Trophoblast cell (in vitro differentiated cells and primary cell): Measurements from ENCODE around the gene CCDC184.

Experiments
- DNase-seq, 2 donors: peaks; one replicate each; pipeline ENCODE4 v3.0.0-alpha.2; 2016
- H2AFZ ChIP-seq: 2 replicates; pipeline ENCODE4 v1.6.1; 2013; ENCODE audit warnings: low read length, moderate library complexity, mild to moderate bottlenecking; ENCODE audit not compliant: insufficient read depth, poor library complexity
- H2AK5ac ChIP-seq: 2 replicates; pipeline ENCODE4 v1.6.1; 2013; ENCODE audit warnings: mild to moderate bottlenecking, low read length
- H2BK120ac ChIP-seq: 2 replicates; pipeline ENCODE4 v1.6.1; 2013; ENCODE audit warnings: low read length, mild to moderate bottlenecking, moderate library complexity; ENCODE audit not compliant: insufficient read depth, poor library complexity
- H2BK12ac ChIP-seq: 2 replicates; pipeline ENCODE4 v1.6.1; 2013; ENCODE audit warnings: mild to moderate bottlenecking, low read length, moderate library complexity
- H2BK5ac ChIP-seq: 2 replicates; pipeline ENCODE4 v1.6.1; 2013; ENCODE audit warnings: low read length, low read depth, moderate library complexity, mild to moderate bottlenecking; ENCODE audit not compliant: poor library complexity
- H3K14ac ChIP-seq: 2 replicates; pipeline ENCODE4 v1.6.1; 2013; ENCODE audit warnings: mild to moderate bottlenecking, low read length
- H3K18ac ChIP-seq: 2 replicates; pipeline ENCODE4 v1.6.1; 2013; ENCODE audit warnings: mild to moderate bottlenecking, low read length
- H3K23ac ChIP-seq: 2 replicates; pipeline ENCODE4 v1.6.1; 2013; ENCODE audit warnings: low read length
- H3K27ac ChIP-seq: 2 replicates; pipeline ENCODE4 v1.5.1; 2013; ENCODE audit warnings: low read depth, mild to moderate bottlenecking, inconsistent platforms, low read length, moderate library complexity
- H3K27me3 ChIP-seq: 2 replicates; pipeline ENCODE4 v1.6.1; 2013; ENCODE audit warnings: inconsistent platforms, mild to moderate bottlenecking, low read length, moderate library complexity; ENCODE audit not compliant: insufficient read depth
- H3K36me3 ChIP-seq, 2 experiments: 1 replicate in 1 of 2; 2 replicates in 1 of 2; pipeline ENCODE4 v1.6.1; 2013; ENCODE audit warnings: low read length in 2 of 2, mild to moderate bottlenecking in 2 of 2, moderate library complexity in 1 of 2; ENCODE audit not compliant: insufficient read depth in 2 of 2, control insufficient read depth in 1 of 2
- H3K4ac ChIP-seq: 2 replicates; pipeline ENCODE4 v1.6.1; 2013; ENCODE audit warnings: low read depth, mild to moderate bottlenecking, low read length, moderate library complexity
- H3K4me1 ChIP-seq, 2 experiments: 1 replicate in 1 of 2; 2 replicates in 1 of 2; pipeline ENCODE4 v1.6.1; 2013; ENCODE audit warnings: low read length in 2 of 2, mild to moderate bottlenecking in 2 of 2, moderate library complexity in 1 of 2; ENCODE audit not compliant: insufficient read depth in 2 of 2, control insufficient read depth in 1 of 2
- H3K4me2 ChIP-seq: 2 replicates; pipeline ENCODE4 v1.6.1; 2013; ENCODE audit warnings: inconsistent platforms, mild to moderate bottlenecking, low read length, moderate library complexity
- H3K4me3 ChIP-seq: 2 replicates; pipeline ENCODE4 v1.5.1; 2013; ENCODE audit warnings: mild to moderate bottlenecking, low read depth, low read length, inconsistent platforms
- H3K79me1 ChIP-seq: one replicate; pipeline ENCODE4 v1.6.1; 2013; ENCODE audit warnings: low read length
- H3K79me2 ChIP-seq: 2 replicates; pipeline ENCODE4 v1.6.1; 2013; ENCODE audit warnings: low read length, mild to moderate bottlenecking; ENCODE audit not compliant: control insufficient read depth, insufficient read depth, poor library complexity
- H3K9ac ChIP-seq: 2 replicates; pipeline ENCODE4 v1.6.1; 2013; ENCODE audit warnings: mild to moderate bottlenecking, low read length
- H3K9me3 ChIP-seq: 2 replicates; pipeline ENCODE4 v1.6.1; 2013; ENCODE audit warnings: low read depth, mild to moderate bottlenecking, control low read depth, inconsistent platforms, low read length; ENCODE audit not compliant: insufficient read depth
- H4K12ac ChIP-seq: 2 replicates; pipeline ENCODE4 v1.6.1; 2013; ENCODE audit warnings: low read depth, mild to moderate bottlenecking, low read length, moderate library complexity
- H4K8ac ChIP-seq: 2 replicates; pipeline ENCODE4 v1.6.1; 2013; ENCODE audit warnings: low read depth, mild to moderate bottlenecking, low read length, moderate library complexity
- H4K91ac ChIP-seq: one replicate; pipeline ENCODE4 v1.6.1; 2013; ENCODE audit warnings: low read depth, mild to moderate bottlenecking, low read length, moderate library complexity
- WGBS: extraction: QIAGEN DNeasy Blood & Tissue Kit; methylation state at CpG from one replicate; pipeline ENCODE4 v1.1.7; 2013; ENCODE audit warnings: missing lambda C conversion rate; ENCODE audit not compliant: insufficient read length, insufficient coverage; ENCODE audit errors: extremely low coverage; 5-methylcytosine and 5-hydroxymethylcytosine counted together

The CCDC184 gene

GRCh38 chr12:48199774-48200221, 16.4 kb downstream of the CCDC184 start:
- Histone ChIP-seq H2AFZ (no peak overlapping the region), H3K27me3 (no peaks in the 10 kb centered on the region), H2BK5ac (no peak overlapping the region), H2BK120ac (no peak overlapping the region), H3K4ac (no peak overlapping the region), H2BK12ac (no peak overlapping the region), H2AK5ac (no peak overlapping the region), H4K12ac (no peak overlapping the region), H3K9ac (no peak overlapping the region), H3K9me3 (peaks cover 3% of the 10 kb centered on the region), H3K18ac (no peak overlapping the region), H3K4me3 (no peak overlapping the region), H3K4me1 (peaks cover 0 to 3% of the 10 kb centered on the region in 2 experiments), H3K23ac (no peak overlapping the region), H3K14ac (no peak overlapping the region), H4K91ac (no peak overlapping the region), H3K36me3 (peaks cover 0 to 5% of the 10 kb centered on the region in 2 experiments), H3K79me1 (peaks cover 10% of the 10 kb centered on the region), H3K27ac (no peak overlapping the region), H3K79me2 (peaks cover 3% of the 10 kb centered on the region), H3K4me2 (no peak overlapping the region), H4K8ac (no peak overlapping the region)
- DNase-seq, result no peak
- no CpG with 5 or more reads among the region's 3 CpGs for WGBS

DNA sequence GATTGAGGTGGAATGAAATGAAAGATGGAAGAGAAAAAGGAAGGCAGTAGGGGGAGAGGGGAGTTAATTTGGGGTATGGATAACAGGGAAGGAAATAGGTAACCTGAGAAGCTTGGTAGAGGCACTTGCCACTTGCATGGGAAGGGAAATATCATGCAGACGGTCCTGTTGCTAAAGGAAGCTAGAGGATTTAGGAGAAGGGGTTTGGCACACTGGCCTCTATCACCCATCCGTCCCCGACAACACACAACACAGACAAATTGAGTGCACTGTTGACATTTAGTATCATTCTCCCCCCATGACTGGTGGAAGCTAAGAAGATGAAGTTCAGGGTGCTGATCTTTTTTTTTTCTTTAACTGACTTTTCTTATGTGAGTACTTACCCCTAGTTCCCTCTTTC, 17.6 kb downstream of the CCDC184 start:
- Histone ChIP-seq H3K4me2 (no peak overlapping the region), H3K79me1 (peaks cover 10% of the 10 kb centered on the region), H4K8ac (no peak overlapping the region), H2BK120ac (no peak overlapping the region), H2AK5ac (no peak overlapping the region), H4K91ac (no peak overlapping the region), H3K23ac (no peak overlapping the region), H3K27me3 (no peaks in the 10 kb centered on the region), H2AFZ (no peak overlapping the region), H3K9me3 (peaks cover 3% of the 10 kb centered on the region), H4K12ac (no peak overlapping the region), H3K27ac (no peak overlapping the region), H3K4me3 (no peak overlapping the region), H3K9ac (no peak overlapping the region), H3K4me1 (peaks cover 0 to 3% of the 10 kb centered on the region in 2 experiments), H3K18ac (no peak overlapping the region), H2BK12ac (no peak overlapping the region), H3K4ac (no peak overlapping the region), H3K14ac (no peak overlapping the region), H3K36me3 (peaks cover 0 to 5% of the 10 kb centered on the region in 2 experiments), H3K79me2 (peaks cover 3% of the 10 kb centered on the region), H2BK5ac (no peak overlapping the region)
- DNase-seq, result no peak
- no CpG with 5 or more reads among the region's 3 CpGs for WGBS

- no peak overlapping the region for H2BK5ac ChIP-seq
- H3K4me1 ChIP-seq, result peaks cover 0 to 3% of the 10 kb centered on the region in 2 experiments
- H3K27me3 ChIP-seq, result no peaks in the 10 kb centered on the region
- no peak overlapping the region for H3K27ac ChIP-seq
- H2AK5ac ChIP-seq, result no peak overlapping the region
- DNase-seq, result no peak
- H3K4ac ChIP-seq, result no peak overlapping the region
- peaks cover 10% of the 10 kb centered on the region for H3K79me1 ChIP-seq
- H3K4me2 ChIP-seq, result no peak overlapping the region
- peaks cover 3% of the 10 kb centered on the region for H3K9me3 ChIP-seq
- no peak overlapping the region for H3K23ac ChIP-seq
- H4K12ac ChIP-seq, result no peak overlapping the region
- H3K79me2 ChIP-seq, result peaks cover 3% of the 10 kb centered on the region
- no peak overlapping the region for H4K91ac ChIP-seq
- no peak overlapping the region for H4K8ac ChIP-seq
- H2AFZ ChIP-seq, result no peak overlapping the region
- H3K9ac ChIP-seq, result no peak overlapping the region
- no peak overlapping the region for H3K14ac ChIP-seq
- WGBS, result no CpG with 5 or more reads among the region's 3 CpGs
- H3K4me3 ChIP-seq, result no peak overlapping the region
- no peak overlapping the region for H3K18ac ChIP-seq
- no peak overlapping the region for H2BK12ac ChIP-seq
- no peak overlapping the region for H2BK120ac ChIP-seq
- peaks cover 0 to 5% of the 10 kb centered on the region in 2 experiments for H3K36me3 ChIP-seq
These were observed 18.1 kb downstream of the CCDC184 start for GRCh38 chr12:48201516-48201915.

DNA sequence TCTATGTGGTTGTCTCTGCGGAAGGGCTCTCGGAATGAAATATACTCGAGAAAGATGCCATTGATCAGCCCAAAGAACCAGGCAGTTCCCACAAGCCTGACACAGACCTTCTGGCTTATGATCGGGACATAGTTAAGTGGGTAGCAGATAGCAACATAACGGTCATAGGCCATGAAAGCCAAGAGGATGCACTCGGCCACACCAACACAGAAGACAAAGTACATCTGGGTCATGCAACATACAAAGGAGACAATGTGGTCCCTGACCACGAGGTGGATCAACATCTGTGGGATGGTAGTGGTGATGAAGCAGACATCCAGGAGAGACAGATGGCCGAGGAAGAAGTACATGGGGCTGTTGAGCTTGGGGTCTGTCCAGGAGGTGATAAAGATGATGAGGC, 19.3 kb downstream of the CCDC184 start:
- Histone ChIP-seq H2AK5ac (no peak overlapping the region), H3K79me2 (peaks cover 3% of the 10 kb centered on the region), H3K23ac (no peak overlapping the region), H2AFZ (no peak overlapping the region), H4K12ac (no peak overlapping the region), H3K27me3 (no peaks in the 10 kb centered on the region), H3K27ac (no peak overlapping the region), H3K14ac (no peak overlapping the region), H2BK120ac (no peak overlapping the region), H2BK5ac (no peak overlapping the region), H3K4me1 (peaks cover 0 to 3% of the 10 kb centered on the region in 2 experiments), H3K79me1 (peaks cover 8% of the 10 kb centered on the region), H4K8ac (no peak overlapping the region), H3K4me2 (no peak overlapping the region), H3K4me3 (no peak overlapping the region), H3K9ac (no peak overlapping the region), H3K36me3 (peaks cover 0 to 5% of the 10 kb centered on the region in 2 experiments), H4K91ac (no peak overlapping the region), H3K4ac (no peak overlapping the region), H3K18ac (no peak overlapping the region), H2BK12ac (no peak overlapping the region), H3K9me3 (peaks cover 3% of the 10 kb centered on the region)
- WGBS, result no CpG with 5 or more reads among the region's 8 CpGs
- no peak for DNase-seq
